MM.1S (cell line): ENCODE measurements around the gene LAMA3.
A peak's percentile ranks its signal among the peaks of the same experiment; 100 is the strongest.

Source experiments
- DNase-seq: peaks from one replicate; pipeline ENCODE4 v3.0.0-alpha.2; 2015
- H2AFZ ChIP-seq: fragments of 300-600 bp; sonication (generic); 2 replicates; pipeline ENCODE4 v1.6.0; 2016; ENCODE audit warnings: antibody characterized with exemption, low read length
- H3F3A ChIP-seq: fragments of 300-600 bp; sonication (generic); 2 replicates; pipeline ENCODE4 v1.6.1; 2016; ENCODE audit warnings: mild to moderate bottlenecking, antibody characterized with exemption, low read length, moderate library complexity, mixed read lengths; ENCODE audit not compliant: insufficient read depth
- H3K27ac ChIP-seq: fragments of 300-600 bp; sonication (generic); 2 replicates; pipeline ENCODE4 v1.5.1; 2016; ENCODE audit warnings: mild to moderate bottlenecking, low read length
- H3K27me3 ChIP-seq: fragments of 300-600 bp; sonication (generic); replicated peaks from 2 replicates; pipeline ENCODE4 v1.6.0; 2016; ENCODE audit warnings: low read length; ENCODE audit not compliant: insufficient read depth
- H3K36me3 ChIP-seq: fragments of 300-600 bp; sonication (generic); replicated peaks from 2 replicates; pipeline ENCODE4 v1.6.1; 2016; ENCODE audit warnings: mild to moderate bottlenecking, low read length, mixed read lengths; ENCODE audit not compliant: insufficient read depth
- H3K4me1 ChIP-seq: fragments of 300-600 bp; sonication (generic); 2 replicates; pipeline ENCODE4 v1.6.1; 2016; ENCODE audit warnings: low read length, mixed read lengths
- H3K4me2 ChIP-seq: fragments of 300-600 bp; sonication (generic); 2 replicates; pipeline ENCODE4 v1.6.0; 2016; ENCODE audit warnings: low read depth, low read length
- H3K4me3 ChIP-seq: fragments of 300-600 bp; sonication (generic); 2 replicates; pipeline ENCODE4 v1.5.1; 2016; ENCODE audit warnings: low read length, mixed read lengths
- H3K79me2 ChIP-seq: fragments of 300-600 bp; sonication (generic); 2 replicates; pipeline ENCODE4 v1.6.1; 2016; ENCODE audit warnings: mixed run types, low read length, mixed read lengths
- H3K9ac ChIP-seq: fragments of 300-600 bp; sonication (generic); 2 replicates; pipeline ENCODE4 v1.6.1; 2016; ENCODE audit warnings: low read length, mixed read lengths
- H3K9me2 ChIP-seq: fragments of 300-600 bp; sonication (generic); replicated peaks from 2 replicates; pipeline ENCODE4 v1.6.1; 2016; ENCODE audit warnings: mild to moderate bottlenecking, low read length, mixed read lengths; ENCODE audit not compliant: insufficient read depth
- H3K9me3 ChIP-seq: fragments of 300-600 bp; sonication (generic); replicated peaks from 2 replicates; pipeline ENCODE4 v1.6.1; 2016; ENCODE audit warnings: mild to moderate bottlenecking, low read length, mixed read lengths; ENCODE audit not compliant: insufficient read depth
- H4K20me1 ChIP-seq: fragments of 300-600 bp; sonication (generic); 2 replicates; pipeline ENCODE4 v1.6.1; 2016; ENCODE audit warnings: mild to moderate bottlenecking, low read length, moderate library complexity, mixed read lengths; ENCODE audit not compliant: insufficient read depth
- EZH2 ChIP-seq: fragments of 300-600 bp; sonication (generic); optimal IDR thresholded peaks from 2 replicates; pipeline ENCODE3; 2017; ENCODE audit warnings: low read depth, mild to moderate bottlenecking, antibody characterized with exemption, low read length, mixed read lengths
- EZH2phosphoT487 ChIP-seq: fragments of 300-600 bp; sonication (generic); IDR thresholded peaks from 2 replicates; pipeline ENCODE4 v1.6.1; 2018; ENCODE audit warnings: antibody characterized with exemption, low read length
- TF ChIP-seq, protein P1 (sequence below): fragments of 300-600 bp; sonication (generic); IDR thresholded peaks from 2 replicates; pipeline ENCODE4 v1.5.1; 2016; ENCODE audit warnings: antibody characterized with exemption, low read length, mixed read lengths

LAMA3 gene

DNA sequence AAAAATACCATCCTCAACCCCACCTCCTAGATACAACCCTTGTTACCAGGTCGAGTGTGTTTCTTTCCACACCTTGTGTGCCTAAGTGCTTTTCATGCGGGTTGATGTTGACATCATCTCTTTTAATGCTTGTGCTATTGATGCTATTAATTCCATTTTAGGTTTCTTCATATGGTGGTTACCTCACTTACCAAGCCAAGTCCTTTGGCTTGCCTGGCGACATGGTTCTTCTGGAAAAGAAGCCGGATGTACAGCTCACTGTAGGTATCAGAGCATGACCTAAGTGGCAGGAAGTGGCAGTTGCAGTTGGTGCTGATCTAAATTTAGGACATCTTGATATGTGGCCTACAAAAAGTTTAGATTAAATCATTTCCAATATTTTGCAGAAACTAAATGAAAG, 175.4 kb downstream of the LAMA3 start:
- Histone ChIP-seq H3K79me2 (no peaks in the 10 kb centered on the region), H3K27me3 (no peaks in the 10 kb centered on the region), H4K20me1 (no peaks in the 10 kb centered on the region), H3K9me2 (no peaks in the 10 kb centered on the region), H2AFZ (no peak overlapping the region), H3K36me3 (no peaks in the 10 kb centered on the region), H3F3A (no peaks in the 10 kb centered on the region), H3K4me1 (no peaks in the 10 kb centered on the region), H3K9ac (no peak overlapping the region), H3K9me3 (no peaks in the 10 kb centered on the region), H3K4me2 (no peak overlapping the region), H3K27ac (no peak overlapping the region), H3K4me3 (no peak overlapping the region)
- no peak for TF ChIP-seq EZH2phosphoT487
- TF ChIP-seq, protein P1, sequence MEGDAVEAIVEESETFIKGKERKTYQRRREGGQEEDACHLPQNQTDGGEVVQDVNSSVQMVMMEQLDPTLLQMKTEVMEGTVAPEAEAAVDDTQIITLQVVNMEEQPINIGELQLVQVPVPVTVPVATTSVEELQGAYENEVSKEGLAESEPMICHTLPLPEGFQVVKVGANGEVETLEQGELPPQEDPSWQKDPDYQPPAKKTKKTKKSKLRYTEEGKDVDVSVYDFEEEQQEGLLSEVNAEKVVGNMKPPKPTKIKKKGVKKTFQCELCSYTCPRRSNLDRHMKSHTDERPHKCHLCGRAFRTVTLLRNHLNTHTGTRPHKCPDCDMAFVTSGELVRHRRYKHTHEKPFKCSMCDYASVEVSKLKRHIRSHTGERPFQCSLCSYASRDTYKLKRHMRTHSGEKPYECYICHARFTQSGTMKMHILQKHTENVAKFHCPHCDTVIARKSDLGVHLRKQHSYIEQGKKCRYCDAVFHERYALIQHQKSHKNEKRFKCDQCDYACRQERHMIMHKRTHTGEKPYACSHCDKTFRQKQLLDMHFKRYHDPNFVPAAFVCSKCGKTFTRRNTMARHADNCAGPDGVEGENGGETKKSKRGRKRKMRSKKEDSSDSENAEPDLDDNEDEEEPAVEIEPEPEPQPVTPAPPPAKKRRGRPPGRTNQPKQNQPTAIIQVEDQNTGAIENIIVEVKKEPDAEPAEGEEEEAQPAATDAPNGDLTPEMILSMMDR, result no peak
- TF ChIP-seq EZH2, result no peak
- peak; percentile 51 for DNase-seq

DNA sequence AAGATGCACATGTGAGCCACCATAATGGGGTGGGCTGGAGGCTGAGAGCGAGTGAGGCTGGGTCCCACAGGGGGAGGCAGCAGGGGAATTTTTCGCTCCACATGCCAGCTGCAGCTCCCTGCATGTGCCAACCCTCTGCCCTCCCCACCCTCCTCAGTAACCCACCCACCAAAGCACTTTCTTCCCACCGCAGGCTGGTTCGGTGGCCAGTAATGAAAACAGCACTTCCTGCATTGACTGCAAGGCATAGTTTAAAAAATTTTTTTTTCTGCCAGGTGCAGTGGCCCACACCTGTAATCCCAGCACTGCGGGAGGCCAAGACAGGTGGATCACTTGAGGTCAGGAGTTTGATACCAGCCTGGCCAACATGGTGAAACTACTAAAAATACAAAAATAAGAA, 177.8 kb downstream of the LAMA3 start:
- H3K27me3 ChIP-seq, result no peaks in the 10 kb centered on the region
- H4K20me1 ChIP-seq, result no peaks in the 10 kb centered on the region
- no peak overlapping the region for H2AFZ ChIP-seq
- H3K36me3 ChIP-seq, result no peaks in the 10 kb centered on the region
- H3K9me3 ChIP-seq, result no peaks in the 10 kb centered on the region
- H3K4me3 ChIP-seq, result no peak overlapping the region
- H3K27ac ChIP-seq, result no peak overlapping the region
- H3K4me1 ChIP-seq, result no peaks in the 10 kb centered on the region
- H3K79me2 ChIP-seq, result no peaks in the 10 kb centered on the region
- no peak for DNase-seq
- TF ChIP-seq, protein P1, result no peak
- TF ChIP-seq EZH2phosphoT487 (no peak), EZH2 (no peak)
- H3F3A ChIP-seq, result no peaks in the 10 kb centered on the region
- H3K9me2 ChIP-seq, result no peaks in the 10 kb centered on the region
- no peak overlapping the region for H3K9ac ChIP-seq
- no peak overlapping the region for H3K4me2 ChIP-seq

DNA sequence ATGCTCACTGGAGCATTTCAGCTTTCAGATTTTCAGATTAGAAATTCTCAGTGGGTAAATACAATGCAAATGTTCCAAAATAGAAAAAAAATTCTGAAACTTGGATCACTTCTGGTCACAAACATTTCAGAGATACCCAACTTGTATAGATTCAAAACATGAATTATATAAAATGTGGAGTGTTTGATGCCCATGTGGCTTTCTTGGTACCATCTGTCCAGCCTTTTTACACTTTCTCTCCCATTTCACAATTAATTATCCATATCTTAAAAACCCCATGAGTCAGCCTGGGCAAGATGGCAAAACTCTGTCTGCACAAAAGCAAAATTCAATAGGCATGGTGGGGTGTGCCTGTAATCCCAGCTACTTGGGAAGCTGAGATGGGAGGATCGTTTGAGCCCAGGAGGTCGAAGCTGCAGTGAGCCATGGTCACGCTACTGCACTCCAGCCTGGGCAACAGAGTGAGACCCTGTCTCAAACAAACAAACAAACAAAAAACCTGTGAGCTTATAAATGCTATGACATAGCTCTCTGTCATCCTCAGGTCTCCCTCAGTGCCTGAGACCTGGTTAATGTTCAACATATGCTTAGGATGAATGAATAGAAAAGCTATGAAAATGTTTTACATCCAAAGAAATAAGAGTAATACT, 179.0 kb downstream of the LAMA3 start:
- Histone ChIP-seq H3K4me1 (no peaks in the 10 kb centered on the region), H3K9me2 (no peaks in the 10 kb centered on the region), H3F3A (no peaks in the 10 kb centered on the region), H2AFZ (no peak overlapping the region), H3K27ac (no peak overlapping the region), H3K36me3 (no peaks in the 10 kb centered on the region), H3K4me2 (no peak overlapping the region), H3K4me3 (no peak overlapping the region), H3K9me3 (no peaks in the 10 kb centered on the region), H4K20me1 (no peaks in the 10 kb centered on the region), H3K9ac (no peak overlapping the region), H3K79me2 (no peaks in the 10 kb centered on the region), H3K27me3 (no peaks in the 10 kb centered on the region)
- TF ChIP-seq, protein P1, result no peak
- no peak for TF ChIP-seq EZH2phosphoT487
- DNase-seq, result no peak
